ENCODE results near the gene REEP1.

DNA sequence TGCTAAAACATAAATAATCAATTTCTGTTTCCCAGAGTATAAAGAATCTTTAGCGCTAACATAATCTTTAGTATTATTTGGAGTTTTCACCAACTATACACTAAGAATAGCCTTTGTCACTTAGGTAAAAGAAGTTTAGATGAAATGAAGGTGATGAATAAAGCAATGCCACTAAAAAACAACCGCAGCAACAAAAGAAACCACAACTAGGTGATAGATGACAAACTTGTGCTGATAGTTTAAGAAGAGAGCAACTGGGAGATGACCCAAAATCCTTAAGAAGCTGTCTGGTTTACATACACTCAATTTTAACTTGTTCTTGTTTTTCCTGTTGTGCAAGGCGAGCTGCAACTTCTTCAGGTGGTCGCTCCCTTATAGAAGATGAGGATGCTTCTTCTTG is 167.0 kb downstream of the REEP1 start:
- TF ChIP-seq, protein P1, sequence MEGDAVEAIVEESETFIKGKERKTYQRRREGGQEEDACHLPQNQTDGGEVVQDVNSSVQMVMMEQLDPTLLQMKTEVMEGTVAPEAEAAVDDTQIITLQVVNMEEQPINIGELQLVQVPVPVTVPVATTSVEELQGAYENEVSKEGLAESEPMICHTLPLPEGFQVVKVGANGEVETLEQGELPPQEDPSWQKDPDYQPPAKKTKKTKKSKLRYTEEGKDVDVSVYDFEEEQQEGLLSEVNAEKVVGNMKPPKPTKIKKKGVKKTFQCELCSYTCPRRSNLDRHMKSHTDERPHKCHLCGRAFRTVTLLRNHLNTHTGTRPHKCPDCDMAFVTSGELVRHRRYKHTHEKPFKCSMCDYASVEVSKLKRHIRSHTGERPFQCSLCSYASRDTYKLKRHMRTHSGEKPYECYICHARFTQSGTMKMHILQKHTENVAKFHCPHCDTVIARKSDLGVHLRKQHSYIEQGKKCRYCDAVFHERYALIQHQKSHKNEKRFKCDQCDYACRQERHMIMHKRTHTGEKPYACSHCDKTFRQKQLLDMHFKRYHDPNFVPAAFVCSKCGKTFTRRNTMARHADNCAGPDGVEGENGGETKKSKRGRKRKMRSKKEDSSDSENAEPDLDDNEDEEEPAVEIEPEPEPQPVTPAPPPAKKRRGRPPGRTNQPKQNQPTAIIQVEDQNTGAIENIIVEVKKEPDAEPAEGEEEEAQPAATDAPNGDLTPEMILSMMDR (optimal IDR thresholded peaks at IDR 0.05 in 1 of 3, IDR thresholded peaks at IDR 0.05 in 1 of 3, conservative IDR thresholded peaks at IDR 0.05 in 1 of 3; ENCODE audit: extremely low read depth in 1 of 3, insufficient read depth in 2 of 3, low read length in 3 of 3) = no peak
- TF ChIP-seq EZH2 (IDR thresholded peaks at IDR 0.05; ENCODE audit: low read length) = no peak

Measured in keratinocyte (primary cell).